HepG2 (cell line): ENCODE data around the gene GRID1. TPM values are rescaled to one million over a fixed set of nuclear protein-coding genes. Genes with fewer than 3 reads are reported as not detected.

Source experiments
- ATAC-seq: fragments of 200-7000 bp; cut with Tn5 transposase; 3 replicates; pipeline ENCODE4 v1.9.1; 2020; ENCODE audit warnings: mild to moderate bottlenecking, moderate library complexity
- BruUV-seq: library from RNA; stranded (reverse); fragments of 400-500 nt; replicated peaks from 2 replicates; lab custom pipeline; 2021; lab: Mats Ljungman, UMichigan
- CTCF ChIA-PET: fragments of 300-600 bp; formaldehyde crosslinking; extraction: SDS; loops from one replicate; lab custom pipeline; 2021; ENCODE audit warnings: low total read pairs, inconsistent platforms, low intra/inter-chr PET ratio; lab: Yijun Ruan, JAX
- POLR2A ChIA-PET: fragments of 350-600 bp; sonication (Branson Sonifier 250); formaldehyde crosslinking; loops from one replicate; lab custom pipeline; 2020; ENCODE audit warnings: antibody characterized with exemption, inconsistent platforms; lab: Yijun Ruan, JAX
- DNase-seq: peaks from one replicate; pipeline ENCODE4 v3.0.0-alpha.2; 2015; ENCODE audit warnings: low spot score
- FAIRE-seq: peaks from 3 replicates; lab custom pipeline; 2011; peaks lifted over from hg19 to GRCh38; lab: Jason Lieb, UNC
- H2AFZ ChIP-seq: one replicate; pipeline ENCODE4 v1.6.1; 2011; ENCODE audit warnings: low read length, inconsistent platforms
- H3K27ac ChIP-seq: fragments of 300-600 bp; 3 replicates; pipeline ENCODE4 v1.8.0; 2011; ENCODE audit warnings: mixed run types, mild to moderate bottlenecking, mixed read lengths, low read length, inconsistent platforms; ENCODE audit not compliant: insufficient read depth; ENCODE audit errors: extremely low read length
- H3K27me3 ChIP-seq, 2 experiments: fragments of 200-600 bp in 1 of 2; 2 replicates in 1 of 2; 3 replicates in 1 of 2; pipeline versions ENCODE4 v1.6.0 to v1.8.0; 2011; ENCODE audit warnings: low read length in 2 of 2, mild to moderate bottlenecking in 2 of 2, moderate library complexity in 2 of 2, inconsistent platforms in 1 of 2; ENCODE audit not compliant: insufficient read depth in 2 of 2, control insufficient read depth in 1 of 2
- H3K36me3 ChIP-seq, 2 experiments: fragments of 200-600 bp in 1 of 2; replicated peaks in 1 of 2; 2 replicates in 1 of 2; 3 replicates in 1 of 2; pipeline versions ENCODE4 v1.5.1 to v1.8.0; 2011; ENCODE audit warnings: low read length in 2 of 2, inconsistent platforms in 1 of 2; ENCODE audit not compliant: insufficient read depth in 2 of 2, control insufficient read depth in 1 of 2
- H3K4me1 ChIP-seq: 2 replicates; pipeline ENCODE4 v1.5.1; 2012; ENCODE audit warnings: low read length, inconsistent platforms; ENCODE audit not compliant: insufficient read depth
- H3K4me2 ChIP-seq: 2 replicates; pipeline ENCODE4 v1.6.0; 2011; ENCODE audit warnings: low read depth, low read length, inconsistent platforms
- H3K4me3 ChIP-seq, 3 experiments: fragments of 200-600 bp in 1 of 3; sonication (generic), shearing (Covaris generic) in 1 of 3; replicated peaks in 1 of 3; 2 replicates each; pipeline ENCODE4 v1.5.1; 2011 to 2016; ENCODE audit warnings: low read length in 3 of 3, inconsistent platforms in 2 of 3, low read depth in 2 of 3, mild to moderate bottlenecking in 2 of 3, control low read depth in 1 of 3, mixed read lengths in 1 of 3; ENCODE audit not compliant: insufficient read depth in 1 of 3
- H3K79me2 ChIP-seq: one replicate; pipeline ENCODE4 v1.6.1; 2011; ENCODE audit warnings: low read length, inconsistent platforms; ENCODE audit not compliant: insufficient read depth
- H3K9ac ChIP-seq: 2 replicates; pipeline ENCODE4 v1.6.0; 2011; ENCODE audit warnings: mild to moderate bottlenecking, low read depth, low read length, inconsistent platforms; ENCODE audit not compliant: insufficient read depth
- H3K9me3 ChIP-seq: 2 replicates; pipeline ENCODE4 v1.5.1; 2012; ENCODE audit warnings: mild to moderate bottlenecking, low read length
- H4K20me1 ChIP-seq: 2 replicates; pipeline ENCODE4 v1.6.0; 2011; ENCODE audit warnings: inconsistent platforms, mild to moderate bottlenecking, low read length, moderate library complexity; ENCODE audit not compliant: insufficient read depth
- PCBP1 ChIP-seq: fragments of 200-400 bp; formaldehyde crosslinking; IDR thresholded peaks from 2 replicates; pipeline ENCODE4 v1.6.1; 2017; ENCODE audit warnings: mild to moderate bottlenecking, low read depth, low read length, borderline replicate concordance
- POGZ ChIP-seq: sonication (generic); formaldehyde crosslinking; IDR thresholded peaks from 2 replicates; pipeline ENCODE4 v1.4.0; 2020; ENCODE audit warnings: mild to moderate bottlenecking, missing genetic modification reagents
- POLR2G ChIP-seq: fragments of 200-400 bp; formaldehyde crosslinking; IDR thresholded peaks from 2 replicates; pipeline ENCODE4 v1.6.1; 2018; ENCODE audit warnings: mild to moderate bottlenecking, low read depth, low read length, moderate library complexity
- WGBS: methylation state at CpG from one replicate; pipeline ENCODE4 v1.1.6; 2017; ENCODE audit warnings: low lambda C conversion rate; 5-methylcytosine and 5-hydroxymethylcytosine counted together
- in situ Hi-C: cut with HindIII; loops from 2 replicates; pipeline ENCODE4 v1.10.0; 2017; ENCODE audit warnings: low pct_unique_long_range_greater_than_20kb; ENCODE audit not compliant: extremely low pct_ligation_motif_present
- intact Hi-C: fragments of 100-400 bp; cut with micrococcal nuclease; formaldehyde crosslinking; loops from one replicate; pipeline ENCODE4 v1.10.0; 2022; ENCODE audit not compliant: unreplicated experiment
- polyA plus RNA-seq, 8 experiments: library from polyadenylated mRNA; depleted of rRNA in 3 of 8; stranded (reverse) in 7 of 8; unstranded in 1 of 8; fragments of >200 nt; fragmentation: Illumina TruSeq in 4 of 8; extraction: Trizol in 4 of 8; gene quantifications; 2 replicates each; pipeline versions ENCODE4 v1.2.1 to v1.2.3, GENCODE V29; 2011 to 2016; ENCODE audit warnings: low read depth in 4 of 8, missing spikeins in 1 of 8, mixed read lengths in 1 of 8; ENCODE audit not compliant: insufficient read depth in 1 of 8
- total RNA-seq, 5 experiments: library from RNA; depleted of rRNA; stranded (reverse); fragments of >200 nt; fragmentation: Illumina TruSeq; extraction: Trizol; gene quantifications; 2 replicates each; pipeline ENCODE4 v1.2.3, GENCODE V29; 2016; ENCODE audit warnings: low read depth in 1 of 5
- TF ChIP-seq, protein P1 (sequence below): sonication (generic); formaldehyde crosslinking; IDR thresholded peaks from 2 replicates; pipeline ENCODE4 v1.4.0; 2020; ENCODE audit warnings: mild to moderate bottlenecking, missing genetic modification reagents
- TF ChIP-seq, protein P2 (sequence below): sonication (generic); formaldehyde crosslinking; IDR thresholded peaks from 2 replicates; pipeline ENCODE4 v1.4.0; 2020; ENCODE audit warnings: missing genetic modification reagents

Gene GRID1
- total and polyA plus RNA-seq, 2 of the 13 experiments (the other 11 are each of a cell fraction or from before 2014, with no cell fraction given), result 0.05 TPM; not detected in 1

DNA sequence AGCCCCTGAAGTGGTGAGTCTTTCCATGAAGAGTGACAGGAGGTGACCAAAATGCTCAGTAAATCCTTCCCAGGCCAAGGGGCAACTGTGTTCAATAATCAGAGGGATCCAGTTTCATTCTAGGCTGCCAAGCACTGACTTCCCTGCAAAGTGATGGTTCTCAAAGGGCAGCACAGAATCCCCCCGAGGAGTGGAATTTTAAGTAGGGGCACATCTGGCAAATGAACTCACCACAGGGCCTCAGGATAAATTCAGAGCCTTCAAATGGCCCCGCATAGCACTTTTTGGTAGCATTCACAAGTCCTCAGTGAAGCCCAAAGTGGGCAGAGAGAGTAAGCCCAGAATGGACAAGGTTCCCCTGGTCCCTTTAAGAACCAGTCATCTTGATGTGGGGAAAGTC, 602.5 kb downstream of the GRID1 start:
- Histone ChIP-seq H3K27me3 (no peaks in the 10 kb centered on the region), H3K4me1 (no peaks in the 10 kb centered on the region), H4K20me1 (no peaks in the 10 kb centered on the region), H3K27ac (no peak overlapping the region), H3K36me3 (no peaks in the 10 kb centered on the region), H2AFZ (no peak overlapping the region), H3K9me3 (no peaks in the 10 kb centered on the region), H3K79me2 (no peaks in the 10 kb centered on the region), H3K4me2 (no peak overlapping the region), H3K9ac (no peak overlapping the region), H3K4me3 (no peak overlapping the region)
- in situ Hi-C loops (no loop called here), intact Hi-C loops (no loop called here)
- BruUV-seq, result no TSS peak
- FAIRE-seq (no peak), DNase-seq (no peak), ATAC-seq (no peak)
- 0% methylated on average over 2 of the region's 2 CpGs for WGBS
- ChIA-PET POLR2A (no interaction called here), CTCF (no interaction called here)
- TF ChIP-seq POLR2G (no peak), PCBP1 (no peak), POGZ (CRISPR knock-in tag) (no peak)
- TF ChIP-seq, protein P1, sequence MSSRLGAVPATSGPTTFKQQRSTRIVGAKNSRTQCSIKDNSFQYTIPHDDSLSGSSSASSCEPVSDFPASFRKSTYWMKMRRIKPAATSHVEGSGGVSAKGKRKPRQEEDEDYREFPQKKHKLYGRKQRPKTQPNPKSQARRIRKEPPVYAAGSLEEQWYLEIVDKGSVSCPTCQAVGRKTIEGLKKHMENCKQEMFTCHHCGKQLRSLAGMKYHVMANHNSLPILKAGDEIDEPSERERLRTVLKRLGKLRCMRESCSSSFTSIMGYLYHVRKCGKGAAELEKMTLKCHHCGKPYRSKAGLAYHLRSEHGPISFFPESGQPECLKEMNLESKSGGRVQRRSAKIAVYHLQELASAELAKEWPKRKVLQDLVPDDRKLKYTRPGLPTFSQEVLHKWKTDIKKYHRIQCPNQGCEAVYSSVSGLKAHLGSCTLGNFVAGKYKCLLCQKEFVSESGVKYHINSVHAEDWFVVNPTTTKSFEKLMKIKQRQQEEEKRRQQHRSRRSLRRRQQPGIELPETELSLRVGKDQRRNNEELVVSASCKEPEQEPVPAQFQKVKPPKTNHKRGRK (CRISPR knock-in tag), result no peak
- TF ChIP-seq, protein P2, sequence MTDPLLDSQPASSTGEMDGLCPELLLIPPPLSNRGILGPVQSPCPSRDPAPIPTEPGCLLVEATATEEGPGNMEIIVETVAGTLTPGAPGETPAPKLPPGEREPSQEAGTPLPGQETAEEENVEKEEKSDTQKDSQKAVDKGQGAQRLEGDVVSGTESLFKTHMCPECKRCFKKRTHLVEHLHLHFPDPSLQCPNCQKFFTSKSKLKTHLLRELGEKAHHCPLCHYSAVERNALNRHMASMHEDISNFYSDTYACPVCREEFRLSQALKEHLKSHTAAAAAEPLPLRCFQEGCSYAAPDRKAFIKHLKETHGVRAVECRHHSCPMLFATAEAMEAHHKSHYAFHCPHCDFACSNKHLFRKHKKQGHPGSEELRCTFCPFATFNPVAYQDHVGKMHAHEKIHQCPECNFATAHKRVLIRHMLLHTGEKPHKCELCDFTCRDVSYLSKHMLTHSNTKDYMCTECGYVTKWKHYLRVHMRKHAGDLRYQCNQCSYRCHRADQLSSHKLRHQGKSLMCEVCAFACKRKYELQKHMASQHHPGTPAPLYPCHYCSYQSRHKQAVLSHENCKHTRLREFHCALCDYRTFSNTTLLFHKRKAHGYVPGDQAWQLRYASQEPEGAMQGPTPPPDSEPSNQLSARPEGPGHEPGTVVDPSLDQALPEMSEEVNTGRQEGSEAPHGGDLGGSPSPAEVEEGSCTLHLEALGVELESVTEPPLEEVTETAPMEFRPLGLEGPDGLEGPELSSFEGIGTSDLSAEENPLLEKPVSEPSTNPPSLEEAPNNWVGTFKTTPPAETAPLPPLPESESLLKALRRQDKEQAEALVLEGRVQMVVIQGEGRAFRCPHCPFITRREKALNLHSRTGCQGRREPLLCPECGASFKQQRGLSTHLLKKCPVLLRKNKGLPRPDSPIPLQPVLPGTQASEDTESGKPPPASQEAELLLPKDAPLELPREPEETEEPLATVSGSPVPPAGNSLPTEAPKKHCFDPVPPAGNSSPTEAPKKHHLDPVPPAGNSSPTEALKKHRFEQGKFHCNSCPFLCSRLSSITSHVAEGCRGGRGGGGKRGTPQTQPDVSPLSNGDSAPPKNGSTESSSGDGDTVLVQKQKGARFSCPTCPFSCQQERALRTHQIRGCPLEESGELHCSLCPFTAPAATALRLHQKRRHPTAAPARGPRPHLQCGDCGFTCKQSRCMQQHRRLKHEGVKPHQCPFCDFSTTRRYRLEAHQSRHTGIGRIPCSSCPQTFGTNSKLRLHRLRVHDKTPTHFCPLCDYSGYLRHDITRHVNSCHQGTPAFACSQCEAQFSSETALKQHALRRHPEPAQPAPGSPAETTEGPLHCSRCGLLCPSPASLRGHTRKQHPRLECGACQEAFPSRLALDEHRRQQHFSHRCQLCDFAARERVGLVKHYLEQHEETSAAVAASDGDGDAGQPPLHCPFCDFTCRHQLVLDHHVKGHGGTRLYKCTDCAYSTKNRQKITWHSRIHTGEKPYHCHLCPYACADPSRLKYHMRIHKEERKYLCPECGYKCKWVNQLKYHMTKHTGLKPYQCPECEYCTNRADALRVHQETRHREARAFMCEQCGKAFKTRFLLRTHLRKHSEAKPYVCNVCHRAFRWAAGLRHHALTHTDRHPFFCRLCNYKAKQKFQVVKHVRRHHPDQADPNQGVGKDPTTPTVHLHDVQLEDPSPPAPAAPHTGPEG (CRISPR knock-in tag), result no peak
